Measurements from ENCODE around the gene XRN1. TPM values are rescaled to one million over a fixed set of nuclear protein-coding genes. Genes with fewer than 3 reads are reported as not detected.

XRN1 gene
- total RNA-seq, 2 experiments from 2014 or later: 38.7 to 40.0 TPM

- Mint-ChIP-seq H3K27me3 (no peaks in the 10 kb centered on the region), H3K27ac (no peak overlapping the region), H3K4me3 (no peak overlapping the region), H3K4me1 (no peaks in the 10 kb centered on the region), H3K9me3 (peaks cover 1% of the 10 kb centered on the region), H3K36me3 (peaks cover 2% of the 10 kb centered on the region)
- no peak for DNase-seq
These were observed 169.4 kb downstream of the XRN1 start for GRCh38 chr3:142278451-142278850.

GRCh38 chr3:142276781-142277180 is 171.1 kb downstream of the XRN1 start:
- no peak overlapping the region for H3K4me3 Mint-ChIP-seq
- peaks cover 2% of the 10 kb centered on the region for H3K36me3 Mint-ChIP-seq
- H3K4me1 Mint-ChIP-seq: no peaks in the 10 kb centered on the region
- no peak for DNase-seq
- H3K27ac Mint-ChIP-seq: no peak overlapping the region
- no peaks in the 10 kb centered on the region for H3K27me3 Mint-ChIP-seq
- H3K9me3 Mint-ChIP-seq: peaks cover 1% of the 10 kb centered on the region

GRCh38 chr3:142275856-142276255 is 172.0 kb downstream of the XRN1 start:
- Mint-ChIP-seq H3K36me3 (peaks cover 2% of the 10 kb centered on the region), H3K4me3 (no peak overlapping the region), H3K27ac (no peak overlapping the region), H3K9me3 (peaks cover 1% of the 10 kb centered on the region), H3K4me1 (no peaks in the 10 kb centered on the region), H3K27me3 (no peaks in the 10 kb centered on the region)
- DNase-seq: no peak

GRCh38 chr3:142274908-142275307 is 172.9 kb downstream of the XRN1 start:
- no peak overlapping the region for H3K27ac Mint-ChIP-seq

GRCh38 chr3:142273501-142273900 is 174.3 kb downstream of the XRN1 start:
- Mint-ChIP-seq H3K9me3 (no peaks in the 10 kb centered on the region), H3K36me3 (no peaks in the 10 kb centered on the region), H3K27ac (no peak overlapping the region), H3K27me3 (no peaks in the 10 kb centered on the region), H3K4me1 (peaks cover 6% of the 10 kb centered on the region), H3K4me3 (no peak overlapping the region)
- DNase-seq: no peak

More at GRCh38 chr3:142274908-142275307, 172.9 kb downstream of the XRN1 start:
- Mint-ChIP-seq H3K4me3 (no peak overlapping the region), H3K4me1 (peaks cover 6% of the 10 kb centered on the region), H3K27me3 (no peaks in the 10 kb centered on the region), H3K36me3 (peaks cover 2% of the 10 kb centered on the region), H3K9me3 (peaks cover 1% of the 10 kb centered on the region)
- no peak for DNase-seq

DNA sequence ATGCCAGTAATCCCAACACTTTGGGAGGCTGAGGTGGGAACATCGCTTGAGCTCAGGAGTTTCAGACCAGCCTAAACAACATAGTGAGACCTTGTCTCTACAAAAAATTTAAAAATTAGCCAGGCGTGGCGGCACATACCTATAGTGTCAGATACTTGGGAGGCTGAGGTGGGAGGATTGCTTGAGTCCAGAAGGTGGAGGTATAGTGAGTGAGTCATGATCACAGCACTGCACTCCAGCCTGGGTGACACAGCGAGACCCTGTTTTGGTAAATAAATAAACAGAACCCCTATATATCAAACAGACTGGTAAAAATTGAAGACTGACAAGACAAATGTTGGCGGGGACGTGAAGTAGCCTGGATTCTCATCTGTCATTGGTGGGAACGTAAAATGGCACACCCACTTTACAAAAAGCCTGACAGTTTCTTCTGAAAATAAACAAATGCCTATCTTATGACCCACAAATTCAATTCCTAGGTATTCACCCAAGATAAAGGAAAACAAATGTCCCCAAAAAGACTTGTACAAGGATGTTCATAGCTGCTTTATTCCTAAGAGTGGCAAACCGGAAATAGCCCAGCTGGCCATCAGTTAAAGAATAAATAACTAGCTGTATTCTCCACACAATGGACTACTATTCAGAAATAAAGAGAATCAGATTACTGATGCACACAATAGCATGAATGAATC is 175.5 kb downstream of the XRN1 start:
- H3K4me3 Mint-ChIP-seq: no peak overlapping the region
- H3K4me1 Mint-ChIP-seq: peaks cover 6% of the 10 kb centered on the region
- DNase-seq: no peak
- H3K27me3 Mint-ChIP-seq: no peaks in the 10 kb centered on the region
- H3K27ac Mint-ChIP-seq: no peak overlapping the region
- H3K9me3 Mint-ChIP-seq: no peaks in the 10 kb centered on the region
- no peaks in the 10 kb centered on the region for H3K36me3 Mint-ChIP-seq

GRCh38 chr3:142270407-142270806 is 177.4 kb downstream of the XRN1 start:
- no peak for DNase-seq
- H3K27ac Mint-ChIP-seq: no peak overlapping the region
- H3K4me1 Mint-ChIP-seq: peaks cover 6% of the 10 kb centered on the region
- H3K36me3 Mint-ChIP-seq: no peaks in the 10 kb centered on the region
- H3K4me3 Mint-ChIP-seq: no peak overlapping the region
- H3K9me3 Mint-ChIP-seq: no peaks in the 10 kb centered on the region
- no peaks in the 10 kb centered on the region for H3K27me3 Mint-ChIP-seq

DNA sequence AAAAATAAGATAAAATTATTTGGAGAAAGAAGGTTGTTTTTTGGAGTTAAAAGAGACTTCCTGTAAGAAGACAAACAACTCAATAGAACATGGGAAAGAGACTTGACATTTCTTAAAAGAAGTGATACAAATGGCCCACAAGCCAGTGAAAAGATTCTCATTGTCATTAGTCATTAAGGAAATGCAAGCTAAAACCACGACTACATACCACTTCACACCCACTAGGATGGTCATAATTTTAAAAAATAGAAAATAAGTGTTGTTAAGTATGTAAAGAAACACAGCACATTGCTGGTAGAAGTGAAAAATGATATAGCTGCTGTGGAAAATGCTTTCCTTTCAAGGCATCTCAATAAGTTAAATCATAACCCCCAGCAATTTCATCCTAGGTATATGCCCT is 178.1 kb downstream of the XRN1 start:
- peaks cover 6% of the 10 kb centered on the region for H3K4me1 Mint-ChIP-seq
- H3K36me3 Mint-ChIP-seq: no peaks in the 10 kb centered on the region
- no peak overlapping the region for H3K27ac Mint-ChIP-seq
- no peaks in the 10 kb centered on the region for H3K9me3 Mint-ChIP-seq
- no peaks in the 10 kb centered on the region for H3K27me3 Mint-ChIP-seq
- H3K4me3 Mint-ChIP-seq: no peak overlapping the region
- DNase-seq: no peak

DNA sequence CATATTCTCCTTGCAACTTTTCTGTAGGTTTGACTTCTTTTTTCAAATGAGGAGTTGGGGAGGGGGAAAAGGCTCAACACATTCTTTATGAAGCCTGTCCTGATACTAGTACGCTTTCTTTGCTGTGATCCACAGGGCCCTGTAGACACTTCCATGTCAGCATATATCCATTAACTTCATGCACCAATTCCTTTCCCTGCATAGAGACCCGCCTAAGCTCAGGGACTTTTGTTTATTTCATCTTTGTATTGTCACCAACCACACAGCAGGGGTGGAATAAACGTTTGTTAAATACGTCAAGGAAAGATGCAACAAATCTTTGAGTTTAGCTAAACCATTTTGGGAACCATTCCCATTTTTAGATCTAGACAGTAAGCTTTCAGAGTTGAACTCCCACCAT is 179.4 kb downstream of the XRN1 start:
- H3K36me3 Mint-ChIP-seq: no peaks in the 10 kb centered on the region
- H3K9me3 Mint-ChIP-seq: no peaks in the 10 kb centered on the region
- H3K27ac Mint-ChIP-seq: no peak overlapping the region
- no peak overlapping the region for H3K4me3 Mint-ChIP-seq
- H3K27me3 Mint-ChIP-seq: no peaks in the 10 kb centered on the region
- DNase-seq: no peak
- peaks cover 6% of the 10 kb centered on the region for H3K4me1 Mint-ChIP-seq

DNA sequence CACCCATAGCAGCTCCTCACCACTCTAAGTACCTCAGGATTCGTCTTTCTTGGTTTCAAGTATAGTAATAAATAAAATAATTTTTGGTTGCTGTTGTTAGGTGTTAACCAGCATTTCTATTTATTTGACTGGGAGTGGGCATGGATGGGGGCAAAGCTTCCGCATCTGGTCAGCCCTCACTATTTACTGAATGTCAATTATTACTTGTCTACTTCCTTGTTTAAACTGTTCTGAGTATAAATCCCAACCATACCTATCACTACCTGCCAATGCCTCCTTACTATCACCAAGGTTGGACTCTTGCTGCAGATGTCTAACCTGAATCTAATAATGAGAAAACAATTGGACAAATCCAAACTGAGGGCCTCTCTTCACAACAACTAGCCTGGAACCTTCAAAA is 180.6 kb downstream of the XRN1 start:
- no peaks in the 10 kb centered on the region for H3K27me3 Mint-ChIP-seq
- H3K9me3 Mint-ChIP-seq: no peaks in the 10 kb centered on the region
- no peaks in the 10 kb centered on the region for H3K36me3 Mint-ChIP-seq
- H3K4me3 Mint-ChIP-seq: no peak overlapping the region
- no peak overlapping the region for H3K27ac Mint-ChIP-seq
- peaks cover 6% of the 10 kb centered on the region for H3K4me1 Mint-ChIP-seq
- no peak for DNase-seq

DNA sequence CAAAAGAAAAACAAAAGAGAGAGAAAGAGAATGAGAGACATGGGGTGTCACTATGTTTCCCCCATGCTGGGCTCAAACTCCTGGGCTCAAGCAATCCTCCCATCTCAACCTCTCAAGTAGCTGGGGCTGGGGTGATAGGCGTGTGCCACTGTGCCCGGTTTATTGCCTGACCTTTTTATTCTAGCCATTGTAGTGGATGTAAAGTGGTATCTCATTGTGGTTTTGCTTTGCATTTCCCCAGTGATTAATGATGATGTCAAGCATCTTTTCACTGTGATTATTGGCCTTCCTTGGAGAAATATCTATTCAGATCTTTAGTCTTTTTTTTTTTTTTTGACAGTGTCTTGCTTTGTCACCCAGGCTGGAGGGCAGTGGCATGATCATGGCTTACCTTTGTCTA is 184.7 kb downstream of the XRN1 start:
- H3K36me3 Mint-ChIP-seq: no peaks in the 10 kb centered on the region
- H3K27ac Mint-ChIP-seq: no peak overlapping the region
- H3K4me1 Mint-ChIP-seq: no peaks in the 10 kb centered on the region
- H3K4me3 Mint-ChIP-seq: no peak overlapping the region
- no peaks in the 10 kb centered on the region for H3K27me3 Mint-ChIP-seq
- H3K9me3 Mint-ChIP-seq: no peaks in the 10 kb centered on the region
- DNase-seq: no peak

- H3K27ac Mint-ChIP-seq: no peak overlapping the region
- H3K27me3 Mint-ChIP-seq: no peaks in the 10 kb centered on the region
- H3K4me3 Mint-ChIP-seq: no peak overlapping the region
- no peaks in the 10 kb centered on the region for H3K36me3 Mint-ChIP-seq
- DNase-seq: no peak
- H3K9me3 Mint-ChIP-seq: peaks cover 3% of the 10 kb centered on the region
- no peaks in the 10 kb centered on the region for H3K4me1 Mint-ChIP-seq
These were observed 188.5 kb downstream of the XRN1 start for GRCh38 chr3:142259359-142259758.

DNA sequence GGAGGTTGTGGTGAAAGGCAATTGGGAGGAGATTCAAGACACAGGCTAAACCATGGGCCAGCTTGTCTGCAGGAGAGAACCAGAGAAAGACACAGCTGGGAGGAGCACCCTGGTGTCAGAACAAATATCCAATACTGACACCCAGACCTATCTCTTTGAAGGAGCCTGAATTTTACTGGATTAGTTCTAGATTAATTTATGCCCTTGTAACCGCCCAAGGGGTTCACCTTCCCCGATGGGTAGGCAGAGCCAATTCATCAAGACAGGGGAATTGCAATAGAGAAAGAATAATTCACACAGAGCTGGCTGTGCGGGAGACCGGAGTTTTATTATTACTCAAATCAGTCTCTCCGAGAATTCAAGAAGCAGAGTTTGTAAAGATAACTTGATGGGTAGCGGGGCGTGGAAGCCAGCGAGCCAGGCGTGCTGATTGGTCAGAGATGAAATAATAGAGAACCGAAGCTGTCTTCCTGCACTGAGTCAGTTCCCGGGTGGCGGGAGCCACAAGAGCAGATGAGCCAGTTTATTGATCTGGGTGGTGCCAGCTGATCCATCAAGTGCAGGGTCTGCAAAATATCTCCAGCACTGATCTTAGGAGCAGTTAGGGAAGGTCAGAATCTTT is 191.0 kb downstream of the XRN1 start:
- H3K4me1 Mint-ChIP-seq: no peaks in the 10 kb centered on the region
- no peaks in the 10 kb centered on the region for H3K36me3 Mint-ChIP-seq
- no peak overlapping the region for H3K4me3 Mint-ChIP-seq
- H3K27me3 Mint-ChIP-seq: no peaks in the 10 kb centered on the region
- DNase-seq: no peak
- H3K27ac Mint-ChIP-seq: no peak overlapping the region
- H3K9me3 Mint-ChIP-seq: peaks cover 17% of the 10 kb centered on the region
